K562 (cell line): ENCODE measurements around the gene PLEKHA6. TPM values are rescaled to one million over a fixed set of nuclear protein-coding genes. Genes with fewer than 3 reads are reported as not detected.

Experiments
- ATAC-seq: fragments of 200-7000 bp; cut with Tn5 transposase; 3 replicates; pipeline ENCODE4 v1.9.1; 2020; ENCODE audit warnings: moderate library complexity
- Bru-seq: library from RNA; stranded (reverse); fragments of 400-500 nt; gene quantifications from one replicate; lab custom pipeline; 2021; lab: Mats Ljungman, UMichigan
- BruChase-seq, 2 experiments: library from RNA; stranded (reverse); fragments of 400-500 nt; gene quantifications; one replicate each; lab custom pipeline; 2021; lab: Mats Ljungman, UMichigan
- BruUV-seq: library from RNA; stranded (reverse); fragments of 400-500 nt; replicated peaks from 2 replicates; lab custom pipeline; 2021; lab: Mats Ljungman, UMichigan
- CTCF ChIA-PET: fragments of 300-600 bp; formaldehyde crosslinking; extraction: SDS; loops from one replicate; lab custom pipeline; 2021; ENCODE audit warnings: low intra/inter-chr PET ratio; lab: Yijun Ruan, JAX
- POLR2A ChIA-PET: fragments of 300-600, 350-650 bp; sonication (Branson Sonifier 250); formaldehyde crosslinking; extraction: SDS; loops from one replicate; lab custom pipeline; 2021; ENCODE audit warnings: antibody characterized with exemption, inconsistent platforms; lab: Yijun Ruan, JAX
- DNase-seq, 4 experiments: peaks; one replicate each; pipeline versions ENCODE4 v3.0.0 to v3.0.0-alpha.2; 2011 to 2018; ENCODE audit warnings: low spot score in 3 of 4, mixed read lengths in 3 of 4; ENCODE audit errors: extremely low read depth in 1 of 4
- FAIRE-seq: peaks from 2 replicates; lab custom pipeline; 2011; peaks lifted over from hg19 to GRCh38; lab: Jason Lieb, UNC
- H2AFZ ChIP-seq: 2 replicates; pipeline ENCODE4 v1.6.0; 2011; ENCODE audit warnings: low read depth, low read length, control low read depth, inconsistent platforms
- H3K27ac ChIP-seq: fragments of 200-600 bp; 3 replicates; pipeline ENCODE4 v1.8.0; 2011; ENCODE audit warnings: low read depth, mild to moderate bottlenecking, control low read depth, inconsistent platforms, low read length, moderate library complexity, mixed read lengths; ENCODE audit errors: extremely low read depth
- H3K27me3 ChIP-seq, 2 experiments: fragments of 300-600 bp in 1 of 2; 2 replicates in 1 of 2; 3 replicates in 1 of 2; pipeline versions ENCODE4 v1.6.0 to v1.8.0; 2011; ENCODE audit warnings: inconsistent platforms in 2 of 2, low read length in 2 of 2, mild to moderate bottlenecking in 1 of 2, mixed read lengths in 1 of 2, moderate library complexity in 1 of 2; ENCODE audit not compliant: control insufficient read depth in 2 of 2, insufficient read depth in 2 of 2
- H3K36me3 ChIP-seq: fragments of 300-600 bp; 3 replicates; pipeline ENCODE4 v1.8.0; 2011; ENCODE audit warnings: mild to moderate bottlenecking, low read length, inconsistent platforms; ENCODE audit not compliant: control insufficient read depth, insufficient read depth
- H3K4me1 ChIP-seq, 2 experiments: fragments of 200-600 bp in 1 of 2; replicated peaks in 1 of 2; 2 replicates in 1 of 2; 3 replicates in 1 of 2; pipeline versions ENCODE4 v1.5.1 to v1.8.0; 2011; ENCODE audit warnings: inconsistent platforms in 2 of 2, low read length in 2 of 2, mild to moderate bottlenecking in 1 of 2, mixed read lengths in 1 of 2, moderate library complexity in 1 of 2; ENCODE audit not compliant: control insufficient read depth in 2 of 2, insufficient read depth in 2 of 2
- H3K4me2 ChIP-seq: 2 replicates; pipeline ENCODE4 v1.6.1; 2011; ENCODE audit warnings: low read length, control low read depth, inconsistent platforms, mixed read lengths; ENCODE audit not compliant: insufficient read depth
- H3K4me3 ChIP-seq: fragments of 200-600 bp; sonication (generic), shearing (Covaris generic); 2 replicates; pipeline ENCODE4 v1.5.1; 2016; ENCODE audit warnings: control low read depth, inconsistent platforms
- H3K79me2 ChIP-seq: fragments of 200-600 bp; 3 replicates; pipeline ENCODE4 v1.8.0; 2011; ENCODE audit warnings: low read length, inconsistent platforms; ENCODE audit not compliant: control insufficient read depth, insufficient read depth
- H3K9ac ChIP-seq, 2 experiments: 2 replicates each; pipeline versions ENCODE4 v1.6.0 to v1.6.1; 2011; ENCODE audit warnings: low read depth in 2 of 2, low read length in 2 of 2, control low read depth in 1 of 2, inconsistent platforms in 1 of 2, mild to moderate bottlenecking in 1 of 2, mixed read lengths in 1 of 2; ENCODE audit not compliant: insufficient read depth in 1 of 2
- H3K9me1 ChIP-seq: one replicate; pipeline ENCODE4 v1.6.0; 2011; ENCODE audit warnings: inconsistent platforms, mild to moderate bottlenecking, low read length, moderate library complexity; ENCODE audit not compliant: control insufficient read depth, insufficient read depth
- H3K9me3 ChIP-seq: replicated peaks from 2 replicates; pipeline ENCODE4 v1.5.1; 2011; ENCODE audit warnings: low read depth, low read length, inconsistent platforms; ENCODE audit not compliant: control insufficient read depth, insufficient read depth
- H4K20me1 ChIP-seq: replicated peaks from 2 replicates; pipeline ENCODE4 v1.6.1; 2011; ENCODE audit warnings: low read length, inconsistent platforms, mixed read lengths; ENCODE audit not compliant: control insufficient read depth, insufficient read depth
- AFF1 ChIP-seq, 2 experiments: fragments of 450-650 bp; IDR thresholded peaks; 2 replicates each; pipeline ENCODE4 v1.6.1; 2018; ENCODE audit warnings: mild to moderate bottlenecking in 2 of 2, low read depth in 1 of 2; ENCODE audit not compliant: partially characterized antibody in 2 of 2
- MAX ChIP-seq: sonication (generic); formaldehyde crosslinking; IDR thresholded peaks from 2 replicates; pipeline ENCODE4 v1.9.0; 2022; ENCODE audit warnings: mild to moderate bottlenecking, missing genetic modification reagents
- PRPF4 ChIP-seq: fragments of 200-400 bp; formaldehyde crosslinking; IDR thresholded peaks from one replicate; pipeline ENCODE4 v1.6.1; 2017; ENCODE audit warnings: low read length, low read depth, mild to moderate bottlenecking; ENCODE audit not compliant: insufficient read depth, poor library complexity, severe bottlenecking
- USF1 ChIP-seq: sonication (generic); formaldehyde crosslinking; IDR thresholded peaks from 2 replicates; pipeline ENCODE4 v1.9.0; 2022; ENCODE audit warnings: mild to moderate bottlenecking, missing genetic modification reagents
- ZFP91 ChIP-seq: sonication (generic); formaldehyde crosslinking; IDR thresholded peaks from 2 replicates; pipeline ENCODE4 v1.8.0; 2022; ENCODE audit warnings: mild to moderate bottlenecking, missing genetic modification reagents
- WGBS: fragments of 100-300 bp; shearing (Covaris generic); methylation state at CpG from one replicate; pipeline ENCODE4 v1.1.6; 2016; ENCODE audit warnings: low coverage, mixed read lengths; ENCODE audit not compliant: insufficient coverage; ENCODE audit errors: missing lambda C conversion rate; 5-methylcytosine and 5-hydroxymethylcytosine counted together
- in situ Hi-C: fragments of 300-500 bp; cut with MboI; formaldehyde crosslinking; loops from 4 replicates; pipeline ENCODE4 v1.15.0; 2018; ENCODE audit warnings: inconsistent platforms, mixed read lengths
- intact Hi-C: fragments of 100-400 bp; cut with micrococcal nuclease; formaldehyde crosslinking; loops from 2 replicates; pipeline ENCODE4 v1.14.2; 2022
- long read RNA-seq, 3 experiments: library from polyadenylated mRNA in 2 of 3; library from RNA in 1 of 3; unstranded in 2 of 3; stranded (forward) in 1 of 3; transcript quantifications; one replicate each; pipeline ENCODE4 v2.0.0, GENCODE V29; 2019 to 2022
- polyA minus RNA-seq, 3 experiments: library from RNA; depleted of rRNA, polyadenylated mRNA; stranded (reverse); fragments of >200 nt; gene quantifications; 2 replicates each; pipeline ENCODE4 v1.2.3, GENCODE V29; 2011
- polyA plus RNA-seq, 8 experiments: library from polyadenylated mRNA; depleted of rRNA in 4 of 8; stranded (reverse) in 5 of 8; unstranded in 3 of 8; fragments of >200 nt; fragmentation: Nextera tagmentation in 2 of 8; fragmentation: Illumina TruSeq in 1 of 8; extraction: Ambion mirVana in 2 of 8; extraction: Trizol in 1 of 8; gene quantifications; 2 replicates each; pipeline versions ENCODE4 v1.2.1 to v1.2.3, GENCODE V29; 2011 to 2014; ENCODE audit warnings: inconsistent platforms in 1 of 8, missing spikeins in 1 of 8
- total RNA-seq, 7 experiments: library from RNA; depleted of rRNA in 6 of 7; stranded (reverse); fragments of >200 nt in 6 of 7; fragmentation: Illumina TruSeq in 2 of 7; extraction: Trizol in 2 of 7; gene quantifications; 2 replicates each; pipeline versions ENCODE4 v1.2.1 to v1.2.3, GENCODE V29; 2011 to 2021; ENCODE audit warnings: low replicate concordance in 1 of 7

Gene PLEKHA6
- total RNA-seq (2011; cell fraction: chromatin; rRNA removed; ENCODE audit: low replicate concordance) = 0.09 and 0.14 TPM in 2 replicates
- total RNA-seq (2011; cell fraction: nucleolus; rRNA removed) = 0.17 TPM in 1 of 2 replicates, not detected in the other
- 0.15 TPM in 1 of 2 replicates, not detected in the other for total RNA-seq (2011; cell fraction: nucleoplasm; rRNA removed)
- total RNA-seq (2014; rRNA removed) (not detected in 2 replicates), total RNA-seq (2014; rRNA removed; fragmentation: Illumina TruSeq; extraction: Trizol) (not detected in 2 replicates), total RNA-seq (2015; rRNA removed; fragmentation: Illumina TruSeq; extraction: Trizol) (0.04 and 0.34 TPM in 2 replicates), total RNA-seq (2021) (0.29 and 0.33 TPM in 2 replicates), polyA plus RNA-seq (2011; rRNA removed) (0.01 TPM in 2 replicates), polyA plus RNA-seq (2014; fragmentation: Illumina TruSeq; extraction: Trizol) (not detected in 2 replicates), polyA plus RNA-seq (2014; fragmentation: Nextera tagmentation; extraction: Ambion mirVana) (under 1 TPM in 1 of 2 experiments, not detected in 1; under 0.01 TPM), polyA plus RNA-seq (2014; rRNA removed) (0.01 TPM in 1 of 2 replicates, not detected in the other), polyA minus RNA-seq (2011; rRNA and poly(A)+ RNA removed) (0.04 and 0.06 TPM in 2 replicates), Bru-seq, nascent RNA (percentile 13 among the genes with signal in this experiment), BruChase-seq, experiment 1, labeled RNA remaining after a 2-hour chase (percentile 29 among the genes with signal in this experiment), BruChase-seq, experiment 2, labeled RNA remaining after a 6-hour chase (percentile 30 among the genes with signal in this experiment)
- 0.01 TPM in 1 of 2 replicates, not detected in the other for polyA plus RNA-seq (2011; cell fraction: cytosol; rRNA removed)
- 0.06 and 0.24 TPM in 2 replicates for polyA plus RNA-seq (2011; cell fraction: nucleus; rRNA removed)
- 0.21 and 0.35 TPM in 2 replicates for polyA plus RNA-seq (2012)
- polyA minus RNA-seq (2011; cell fraction: cytosol; rRNA and poly(A)+ RNA removed) = not detected in 2 replicates
- polyA minus RNA-seq (2011; cell fraction: nucleus; rRNA and poly(A)+ RNA removed) = under 0.01 and 0.11 TPM in 2 replicates
- long read RNA-seq, experiment 1 = 0 reads
- long read RNA-seq, experiment 2 = 0 reads
- long read RNA-seq, experiment 3 = 0 reads

- WGBS = 8% methylated on average over 20 of the region's 20 CpGs
- H3K27ac ChIP-seq = no peak within 1 kb of the TSS
- intact Hi-C loops (loop anchor here (5.0 to 10.0 kb wide), 2 partner anchors 445 to 497 kb away; partner anchors contain the start of gene SNRPE), in situ Hi-C loops (loop anchor here (5.0 to 10.0 kb wide), 3 partner anchors 147 to 495 kb away; partner anchors contain the start of genes GOLT1A and SNRPE)
- no peak within 1 kb of the TSS for H2AFZ ChIP-seq
- H3K9me1 ChIP-seq = no peaks in the 10 kb centered on the region
- peak; percentile 48 for ATAC-seq
- peaks cover 11 to 25% of the 10 kb centered on the region in 2 experiments; a peak in 3 of 5 replicates for H3K27me3 ChIP-seq
- no peaks in the 10 kb centered on the region for H3K9me3 ChIP-seq
- no TSS peak for BruUV-seq
- peak within 1 kb of the TSS in 1 of 2 experiments; percentile 42; a peak in 1 of 4 replicates for H3K9ac ChIP-seq
- no peaks in the 10 kb centered on the region for H3K79me2 ChIP-seq
- H3K4me1 ChIP-seq = peaks cover 28 to 34% of the 10 kb centered on the region in 2 experiments
- no peak within 1 kb of the TSS for H3K4me2 ChIP-seq
- peak; percentile 33 to 42 (median 38) for DNase-seq
- H3K4me3 ChIP-seq = no peak within 1 kb of the TSS
- ChIA-PET POLR2A (interaction anchor here (0.6 to 1.4 kb wide), 4 partner anchors 19 to 1768 kb away, joined by 3 to 4 read pairs (median 4); no protein-coding TSS in a partner anchor), CTCF (no interaction called here)
- H4K20me1 ChIP-seq = no peaks in the 10 kb centered on the region
- no peak for FAIRE-seq
- no peaks in the 10 kb centered on the region for H3K36me3 ChIP-seq
- TF ChIP-seq PRPF4 (no peak), MAX (no peak), USF1 (CRISPR knock-in tag) (peak; percentile 85), ZFP91 (CRISPR knock-in tag) (no peak), AFF1 (IDR thresholded peaks at IDR 0.05; ENCODE audit: low read depth in 1 of 2, partially characterized antibody in 2 of 2) (no peak)
These were observed at the start of gene PLEKHA6 for GRCh38 chr1:204359474-204360255. PLEKHA6 (minus strand) TSS chr1:204359929; CDS start chr1:204273727, 86,202 bp downstream.
